WTC11 (cell line): ENCODE results near the gene SLC13A4. TPM values are rescaled to one million over a fixed set of nuclear protein-coding genes. Genes with fewer than 3 reads are reported as not detected.

Experiments used
- ATAC-seq: fragments of 200-7000 bp; cut with Tn5 transposase; 2 replicates; pipeline ENCODE4 v1.10.0; 2021; ENCODE audit warnings: mild to moderate bottlenecking, moderate library complexity
- CTCF ChIA-PET: fragments of 300-600 bp; sonication (Branson Sonifier 250); formaldehyde crosslinking; loops from one replicate; lab custom pipeline; 2021; ENCODE audit warnings: antibody characterized with exemption; lab: Charles Lee
- POLR2A ChIA-PET: fragments of 350-600 bp; sonication (Branson Sonifier 250); formaldehyde crosslinking; loops from one replicate; lab custom pipeline; 2021; ENCODE audit warnings: antibody characterized with exemption; lab: Charles Lee
- DNase-seq: peaks from one replicate; pipeline ENCODE4 v3.0.0; 2021; ENCODE audit warnings: low spot score
- H3K27ac Mint-ChIP-seq: 2 replicates; pipeline ENCODE4 v1.8.0; 2021; ENCODE audit warnings: mixed read lengths
- H3K27me3 Mint-ChIP-seq: 2 replicates; pipeline ENCODE4 v1.8.0; 2021; ENCODE audit warnings: low read depth, mild to moderate bottlenecking, moderate library complexity, mixed read lengths
- H3K36me3 Mint-ChIP-seq: 2 replicates; pipeline ENCODE4 v1.8.0; 2021; ENCODE audit warnings: mixed read lengths
- H3K4me1 Mint-ChIP-seq: 2 replicates; pipeline ENCODE4 v1.8.0; 2022; ENCODE audit warnings: mixed read lengths
- H3K4me3 Mint-ChIP-seq: 2 replicates; pipeline ENCODE4 v1.8.0; 2021; ENCODE audit warnings: mild to moderate bottlenecking, moderate library complexity, mixed read lengths
- H3K9me3 Mint-ChIP-seq: 2 replicates; pipeline ENCODE4 v1.8.0; 2021; ENCODE audit warnings: mixed read lengths
- AR ChIP-seq: fragments of 250-450 bp; sonication (Bioruptor Pico); IDR thresholded peaks from 2 replicates; pipeline ENCODE4 v1.9.0; 2021; ENCODE audit warnings: mild to moderate bottlenecking
- ATF2 ChIP-seq: sonication (generic); formaldehyde crosslinking; IDR thresholded peaks from 2 replicates; pipeline ENCODE4 v1.8.1; 2022; ENCODE audit warnings: low read depth, missing genetic modification reagents, borderline replicate concordance
- ATF6 ChIP-seq: sonication (generic); formaldehyde crosslinking; IDR thresholded peaks from 2 replicates; pipeline ENCODE4 v1.8.1; 2023; ENCODE audit warnings: mild to moderate bottlenecking, missing genetic modification reagents
- CREM ChIP-seq: sonication (generic); formaldehyde crosslinking; IDR thresholded peaks from 2 replicates; pipeline ENCODE4 v1.8.1; 2022; ENCODE audit warnings: mild to moderate bottlenecking, missing genetic modification reagents, moderate library complexity
- E2F5 ChIP-seq: sonication (generic); formaldehyde crosslinking; IDR thresholded peaks from 2 replicates; pipeline ENCODE4 v1.8.1; 2022; ENCODE audit warnings: mild to moderate bottlenecking, moderate library complexity, missing genetic modification reagents
- ELF4 ChIP-seq: sonication (generic); formaldehyde crosslinking; IDR thresholded peaks from 2 replicates; pipeline ENCODE4 v1.8.1; 2022; ENCODE audit warnings: low read depth, mild to moderate bottlenecking, moderate library complexity, missing genetic modification reagents
- HMGXB4 ChIP-seq: sonication (generic); formaldehyde crosslinking; IDR thresholded peaks from 2 replicates; pipeline ENCODE4 v1.8.1; 2023; ENCODE audit warnings: mild to moderate bottlenecking, moderate library complexity, missing genetic modification reagents
- KAT7 ChIP-seq: sonication (generic); formaldehyde crosslinking; IDR thresholded peaks from 2 replicates; pipeline ENCODE4 v1.8.1; 2023; ENCODE audit warnings: missing genetic modification reagents, mild to moderate bottlenecking, borderline replicate concordance
- NFATC4 ChIP-seq: fragments of 250-450 bp; sonication (Bioruptor Pico); IDR thresholded peaks from 2 replicates; pipeline ENCODE4 v1.9.0; 2021; ENCODE audit warnings: mild to moderate bottlenecking
- PRDM15 ChIP-seq: sonication (generic); formaldehyde crosslinking; IDR thresholded peaks from 2 replicates; pipeline ENCODE4 v1.8.0; 2022; ENCODE audit warnings: missing genetic modification reagents
- ZNF121 ChIP-seq: sonication (generic); formaldehyde crosslinking; IDR thresholded peaks from 2 replicates; pipeline ENCODE4 v1.8.0; 2023; ENCODE audit warnings: missing genetic modification reagents
- ZNF416 ChIP-seq: fragments of 250-450 bp; sonication (Bioruptor Pico); IDR thresholded peaks from 2 replicates; pipeline ENCODE4 v1.9.0; 2021; ENCODE audit warnings: mild to moderate bottlenecking, inconsistent platforms
- ZNF425 ChIP-seq: fragments of 250-450 bp; sonication (Bioruptor Pico); conservative IDR thresholded peaks from 2 replicates; pipeline ENCODE4 v1.9.0; 2021; ENCODE audit warnings: mild to moderate bottlenecking
- ZNF512 ChIP-seq: sonication (generic); formaldehyde crosslinking; IDR thresholded peaks from 2 replicates; pipeline ENCODE4 v1.8.1; 2022; ENCODE audit warnings: missing genetic modification reagents, borderline replicate concordance
- total RNA-seq: library from RNA; stranded (reverse); gene quantifications from 3 replicates; pipeline ENCODE4 v1.2.3, GENCODE V29; 2021

The SLC13A4 gene
- total RNA-seq, 1 experiment from 2014 or later, result 1.6 TPM

GRCh38 chr7:135734343-135734689 is 6.3 kb upstream of the SLC13A4 start (continued):
- TF ChIP-seq ZNF512 (CRISPR knock-in tag) (no peak), HMGXB4 (CRISPR knock-in tag) (no peak), ZNF416 (no peak), ATF2 (CRISPR knock-in tag) (no peak), E2F5 (CRISPR knock-in tag) (no peak), AR (CRISPR knock-in tag) (no peak), ZNF425 (no peak), ATF6 (CRISPR knock-in tag) (no peak), ZNF121 (CRISPR knock-in tag) (no peak), NFATC4 (CRISPR knock-in tag) (no peak)

GRCh38 chr7:135733603-135734342 is 5.8 kb upstream of the SLC13A4 start:
- CTCF ChIA-PET, result interaction anchor here (1.0 to 1.1 kb wide), 2 partner anchors 10 to 72 kb away, joined by 3 to 4 read pairs; partner anchors contain the start of gene STMP1
- POLR2A ChIA-PET, result no interaction called here
- Mint-ChIP-seq H3K9me3 (no peaks in the 10 kb centered on the region), H3K27me3 (no peaks in the 10 kb centered on the region; the same call in 1 of the 2 replicates), H3K4me3 (no peak overlapping the region), H3K4me1 (peaks cover 2% of the 10 kb centered on the region; the same call in 1 of the 2 replicates), H3K36me3 (no peaks in the 10 kb centered on the region), H3K27ac (no peak overlapping the region)
- DNase-seq (no peak), ATAC-seq (no peak)
- no peak for TF ChIP-seq PRDM15 (CRISPR knock-in tag)
- no peak for TF ChIP-seq KAT7
- TF ChIP-seq NFATC4 (CRISPR knock-in tag), result no peak
- no peak for TF ChIP-seq CREM (CRISPR knock-in tag)
- TF ChIP-seq HMGXB4 (CRISPR knock-in tag), result no peak
- no peak for TF ChIP-seq ELF4
